ENCODE measurements around the gene FARP1.

GRCh38 chr13:98439126-98439828 is 296.4 kb downstream of the FARP1 start:
- TF ChIP-seq POLR2A (IDR thresholded peaks at IDR 0.05) (no peak), CTCF (IDR thresholded peaks at IDR 0.05) (no peak), EP300 (IDR thresholded peaks at IDR 0.05) (no peak), POLR2AphosphoS5 (IDR thresholded peaks at IDR 0.05) (no peak)

All from gastroesophageal sphincter (tissue), 3 donors.